Suprapubic skin (tissue), 4 donors: ENCODE results near the gene PRAMEF15. TPM values are rescaled to one million over a fixed set of nuclear protein-coding genes. Genes with fewer than 3 reads are reported as not detected.
A peak's percentile ranks its signal among the peaks of the same experiment; 100 is the strongest.
"Not testable (repeated sequence)": the region's sequence is repeated elsewhere in the genome, so short reads cannot be mapped to it uniquely, and the experiment has no call there.

Source experiments
- DNase-seq, 2 donors: peaks; one replicate each; pipeline ENCODE4 v3.0.0-alpha.2; 2019; ENCODE audit warnings: low spot score in 2 of 2
- H3K27ac ChIP-seq: fragments of 200-600 bp; sonication (generic); one replicate; pipeline ENCODE4 v1.5.1; 2019
- H3K27me3 ChIP-seq: fragments of 200-600 bp; sonication (generic); one replicate; pipeline ENCODE4 v1.5.1; 2019
- H3K36me3 ChIP-seq: fragments of 200-600 bp; sonication (generic); one replicate; pipeline ENCODE4 v1.5.1; 2019
- H3K4me1 ChIP-seq: fragments of 200-600 bp; sonication (generic); one replicate; pipeline ENCODE4 v1.5.1; 2019
- H3K4me3 ChIP-seq: fragments of 200-600 bp; sonication (generic); one replicate; pipeline ENCODE4 v1.5.1; 2019; ENCODE audit warnings: mild to moderate bottlenecking
- H3K9me3 ChIP-seq: fragments of 200-600 bp; sonication (generic); one replicate; pipeline ENCODE4 v1.5.1; 2019
- WGBS: methylation state at CpG from one replicate; pipeline ENCODE4 v1.1.5; 2018; 5-methylcytosine and 5-hydroxymethylcytosine counted together
- total RNA-seq, 4 donors: library from RNA; depleted of rRNA; stranded (reverse); fragments of >200 nt; gene quantifications; one replicate each; pipeline ENCODE4 v1.1.0, GENCODE V29; 2016
- TF ChIP-seq, protein P1 (sequence below), 2 donors: fragments of 200-600 bp in 1 of 2; fragments of 450-650 bp in 1 of 2; sonication (generic) in 1 of 2; IDR thresholded peaks; one replicate each; pipeline ENCODE4 v1.5.1; 2016 to 2019; ENCODE audit warnings: antibody characterized with exemption in 2 of 2, mild to moderate bottlenecking in 1 of 2, moderate library complexity in 1 of 2

Gene PRAMEF15
- total RNA-seq, 4 donors from 2014 or later: not detected

DNA sequence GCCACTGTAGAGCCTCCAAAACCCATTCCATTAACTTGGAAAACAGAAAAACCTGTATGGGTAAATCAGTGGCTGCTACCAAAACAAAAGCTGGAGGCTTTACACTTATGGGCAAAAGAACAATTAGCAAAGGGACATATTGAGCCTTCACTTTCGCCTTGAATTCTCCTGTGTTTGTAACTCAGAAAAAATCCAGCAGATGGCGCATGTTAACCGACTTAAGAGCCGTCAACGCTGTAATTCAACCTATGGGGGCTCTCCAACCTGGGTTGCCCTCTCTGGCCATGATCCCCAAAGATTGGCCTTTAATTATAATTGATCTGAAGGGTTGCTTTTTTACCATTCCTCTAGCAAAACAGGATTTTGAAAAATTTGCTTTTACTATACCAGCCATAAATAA lies 41.4 kb downstream of the PRAMEF15 start:
- not testable (repeated sequence) for H3K27ac ChIP-seq, H3K9me3 ChIP-seq, H3K27me3 ChIP-seq, H3K4me3 ChIP-seq, DNase-seq, H3K4me1 ChIP-seq, H3K36me3 ChIP-seq
- TF ChIP-seq, protein P1, sequence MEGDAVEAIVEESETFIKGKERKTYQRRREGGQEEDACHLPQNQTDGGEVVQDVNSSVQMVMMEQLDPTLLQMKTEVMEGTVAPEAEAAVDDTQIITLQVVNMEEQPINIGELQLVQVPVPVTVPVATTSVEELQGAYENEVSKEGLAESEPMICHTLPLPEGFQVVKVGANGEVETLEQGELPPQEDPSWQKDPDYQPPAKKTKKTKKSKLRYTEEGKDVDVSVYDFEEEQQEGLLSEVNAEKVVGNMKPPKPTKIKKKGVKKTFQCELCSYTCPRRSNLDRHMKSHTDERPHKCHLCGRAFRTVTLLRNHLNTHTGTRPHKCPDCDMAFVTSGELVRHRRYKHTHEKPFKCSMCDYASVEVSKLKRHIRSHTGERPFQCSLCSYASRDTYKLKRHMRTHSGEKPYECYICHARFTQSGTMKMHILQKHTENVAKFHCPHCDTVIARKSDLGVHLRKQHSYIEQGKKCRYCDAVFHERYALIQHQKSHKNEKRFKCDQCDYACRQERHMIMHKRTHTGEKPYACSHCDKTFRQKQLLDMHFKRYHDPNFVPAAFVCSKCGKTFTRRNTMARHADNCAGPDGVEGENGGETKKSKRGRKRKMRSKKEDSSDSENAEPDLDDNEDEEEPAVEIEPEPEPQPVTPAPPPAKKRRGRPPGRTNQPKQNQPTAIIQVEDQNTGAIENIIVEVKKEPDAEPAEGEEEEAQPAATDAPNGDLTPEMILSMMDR (IDR thresholded peaks at IDR 0.05): peak; percentile 37 to 39
- WGBS: 3% methylated on average over 5 of the region's 5 CpGs

DNA sequence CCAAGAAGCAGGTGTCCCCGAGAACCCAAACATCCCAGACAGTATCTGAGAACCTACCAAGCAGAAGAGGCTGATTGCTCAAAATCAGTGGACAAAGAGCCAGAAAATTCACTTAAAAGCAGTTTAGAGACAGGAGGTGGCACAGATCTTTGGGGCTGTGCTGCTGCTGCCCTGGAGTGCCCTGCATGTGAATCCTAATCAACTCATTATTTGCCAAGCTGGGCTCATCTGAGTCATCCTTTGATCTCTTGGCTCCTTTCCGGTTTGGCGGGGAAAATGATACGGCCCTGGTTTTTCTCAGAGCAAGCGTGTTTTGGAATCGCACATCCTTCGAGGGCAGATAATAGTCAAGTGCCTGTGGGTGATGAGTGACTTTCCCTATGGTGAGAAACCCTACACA lies 47.0 kb downstream of the PRAMEF15 start:
- H3K4me3 ChIP-seq, H3K27ac ChIP-seq, DNase-seq, H3K4me1 ChIP-seq, H3K9me3 ChIP-seq, H3K36me3 ChIP-seq, H3K27me3 ChIP-seq: not testable (repeated sequence)
- WGBS: 100% methylated on average over 1 of the region's 7 CpGs

DNA sequence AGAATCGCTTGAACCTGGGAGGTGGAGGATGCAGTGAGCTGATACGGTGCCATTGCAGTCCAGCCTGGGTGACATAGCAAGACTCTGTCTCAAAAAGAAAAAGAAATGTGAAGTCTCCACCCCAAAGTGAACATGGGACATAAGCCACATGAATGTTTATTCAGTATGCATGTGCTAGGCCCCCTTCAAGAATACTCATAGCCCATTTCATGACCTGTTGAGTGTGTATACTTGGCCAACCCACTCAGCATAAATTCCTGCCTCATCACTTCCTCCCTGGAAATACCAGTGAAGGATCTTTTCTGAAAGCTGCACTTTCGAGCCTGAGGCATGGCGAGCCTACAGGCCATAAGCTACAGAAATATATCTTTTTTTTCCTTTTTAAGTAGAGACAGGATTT lies 49.5 kb downstream of the PRAMEF15 start:
- not testable (repeated sequence) for H3K27ac ChIP-seq, H3K9me3 ChIP-seq, H3K4me1 ChIP-seq, DNase-seq, H3K36me3 ChIP-seq, H3K4me3 ChIP-seq, H3K27me3 ChIP-seq
- WGBS: 86% methylated on average over 3 of the region's 4 CpGs

- 86% methylated on average over 3 of the region's 3 CpGs for WGBS
- not testable (repeated sequence) for H3K27me3 ChIP-seq, H3K4me1 ChIP-seq, H3K9me3 ChIP-seq, DNase-seq, H3K4me3 ChIP-seq, H3K36me3 ChIP-seq, H3K27ac ChIP-seq
Measured at GRCh38 chr1:13366536-13366935, 51.2 kb downstream of the PRAMEF15 start.

- H3K9me3 ChIP-seq, H3K27ac ChIP-seq, DNase-seq, H3K4me1 ChIP-seq, H3K4me3 ChIP-seq, H3K36me3 ChIP-seq, H3K27me3 ChIP-seq: not testable (repeated sequence)
- 77% methylated on average over 4 of the region's 4 CpGs for WGBS
Measured at GRCh38 chr1:13368544-13368943, 53.2 kb downstream of the PRAMEF15 start.

Other genes with a start within 250 kb of the PRAMEF15 start
- not detected for gene PRAMEF25, start 244.8 kb upstream of the PRAMEF15 start, total RNA-seq
- gene HNRNPCL2, start 198.7 kb upstream of the PRAMEF15 start, total RNA-seq: not detected
- gene PRAMEF26, start 159.6 kb upstream of the PRAMEF15 start, total RNA-seq: not detected
- not detected for gene HNRNPCL4, start 149.9 kb upstream of the PRAMEF15 start, total RNA-seq
- not detected for gene PRAMEF9, start 143.7 kb upstream of the PRAMEF15 start, total RNA-seq
- gene PRAMEF13, start 114.2 kb upstream of the PRAMEF15 start, total RNA-seq: not detected
- not detected for gene PRAMEF18, start 89.4 kb upstream of the PRAMEF15 start, total RNA-seq
- not detected for gene PRAMEF5, start 61.4 kb upstream of the PRAMEF15 start, total RNA-seq
- gene PRAMEF8, start 30.4 kb upstream of the PRAMEF15 start, total RNA-seq: not detected
- not detected for gene PRAMEF33, start 12.0 kb upstream of the PRAMEF15 start, total RNA-seq
- gene PRAMEF14, start 31.6 kb downstream of the PRAMEF15 start, total RNA-seq: not detected
- gene PRAMEF19, start 56.4 kb downstream of the PRAMEF15 start, total RNA-seq: not detected
- not detected for gene PRAMEF17, start 74.1 kb downstream of the PRAMEF15 start, total RNA-seq
- gene PRAMEF20, start 94.9 kb downstream of the PRAMEF15 start, total RNA-seq: not detected
- 1 to 10 TPM in 3 of 4 donors, under 1 TPM in 1; 0.45 to 6.3 (median 3.1) TPM for gene LRRC38, start 198.4 kb downstream of the PRAMEF15 start, total RNA-seq